ENCODE data around the gene LAMA3. TPM values are rescaled to one million over a fixed set of nuclear protein-coding genes. Genes with fewer than 3 reads are reported as not detected.

Gene LAMA3
- total RNA-seq, 2 donors from 2014 or later: 0.58 to 1.3 TPM

GRCh38 chr18:23689616-23690504, 607 bp downstream of the LAMA3 start:
- H3K4me1 ChIP-seq (ENCODE audit: control insufficient read depth, insufficient read depth, low read length): no peaks in the 10 kb centered on the region
- Mint-ChIP-seq H3K27ac (no peak overlapping the region), H3K9me3 (no peaks in the 10 kb centered on the region), H3K4me3 (peak overlapping the region; percentile 50), H3K4me1 (peaks cover 14% of the 10 kb centered on the region), H3K27me3 (ENCODE audit: insufficient read depth) (peaks cover 40% of the 10 kb centered on the region), H3K36me3 (ENCODE audit: low read depth) (no peaks in the 10 kb centered on the region)
- H3K4me3 ChIP-seq (ENCODE audit: low read length): peak overlapping the region; percentile 72
- H3K9ac ChIP-seq (ENCODE audit: extremely low read depth, low read length, poor library complexity, severe bottlenecking): no peak overlapping the region
- H3K36me3 ChIP-seq (ENCODE audit: control insufficient read depth, insufficient read depth, low read length): no peaks in the 10 kb centered on the region
- H3K27ac ChIP-seq (ENCODE audit: low read depth, low read length): no peak overlapping the region
- TF ChIP-seq CTCF (conservative IDR thresholded peaks at IDR 0.05): no peak
- peak; percentile 81 for DNase-seq
- whole genome bisulfite sequencing, 2 experiments (ENCODE audit: insufficient coverage in 1 of 2, insufficient read length in 1 of 2): 0 to 4% methylated on average over 6 to 85 of the region's 85 CpGs
- peaks cover 48% of the 10 kb centered on the region for H3K27me3 ChIP-seq (ENCODE audit: control insufficient read depth, insufficient read depth, low read length, poor library complexity, severe bottlenecking)
- no peaks in the 10 kb centered on the region for H3K9me3 ChIP-seq (ENCODE audit: control insufficient read depth, low read length)

GRCh38 chr18:23690505-23691068, 1.3 kb downstream of the LAMA3 start:
- H3K27ac ChIP-seq (ENCODE audit: low read depth, low read length): no peak overlapping the region
- H3K27me3 ChIP-seq (ENCODE audit: control insufficient read depth, insufficient read depth, low read length, poor library complexity, severe bottlenecking): peaks cover 48% of the 10 kb centered on the region
- H3K4me3 Mint-ChIP-seq: peak overlapping the region; percentile 50
- no peaks in the 10 kb centered on the region for H3K9me3 Mint-ChIP-seq
- H3K9ac ChIP-seq (ENCODE audit: extremely low read depth, low read length, poor library complexity, severe bottlenecking): no peak overlapping the region
- no peak for TF ChIP-seq CTCF (conservative IDR thresholded peaks at IDR 0.05)
- H3K36me3 ChIP-seq (ENCODE audit: control insufficient read depth, insufficient read depth, low read length): no peaks in the 10 kb centered on the region
- H3K4me3 ChIP-seq (ENCODE audit: low read length): peak overlapping the region; percentile 72
- H3K27ac Mint-ChIP-seq: no peak overlapping the region
- no peaks in the 10 kb centered on the region for H3K9me3 ChIP-seq (ENCODE audit: control insufficient read depth, low read length)
- H3K4me1 Mint-ChIP-seq: peaks cover 18% of the 10 kb centered on the region
- 51 to 59% methylated on average over 12 to 16 of the region's 21 CpGs for WGBS, 2 experiments (ENCODE audit: insufficient coverage in 1 of 2, insufficient read length in 1 of 2)
- H3K4me1 ChIP-seq (ENCODE audit: control insufficient read depth, insufficient read depth, low read length): no peaks in the 10 kb centered on the region
- peak; percentile 62 for DNase-seq
- peaks cover 40% of the 10 kb centered on the region for H3K27me3 Mint-ChIP-seq (ENCODE audit: insufficient read depth)
- H3K36me3 Mint-ChIP-seq (ENCODE audit: low read depth): no peaks in the 10 kb centered on the region

GRCh38 chr18:23693846-23694245, 4.6 kb downstream of the LAMA3 start:
- no peak for TF ChIP-seq CTCF (conservative IDR thresholded peaks at IDR 0.05)
- no peaks in the 10 kb centered on the region for H3K36me3 Mint-ChIP-seq (ENCODE audit: low read depth)
- no peak overlapping the region for H3K27ac Mint-ChIP-seq
- no peaks in the 10 kb centered on the region for H3K9me3 Mint-ChIP-seq
- Histone ChIP-seq H3K4me3 (ENCODE audit: low read length) (no peak overlapping the region), H3K4me1 (ENCODE audit: control insufficient read depth, insufficient read depth, low read length) (no peaks in the 10 kb centered on the region), H3K9me3 (ENCODE audit: control insufficient read depth, low read length) (no peaks in the 10 kb centered on the region), H3K36me3 (ENCODE audit: control insufficient read depth, insufficient read depth, low read length) (no peaks in the 10 kb centered on the region), H3K27me3 (ENCODE audit: control insufficient read depth, insufficient read depth, low read length, poor library complexity, severe bottlenecking) (peaks cover 23% of the 10 kb centered on the region), H3K27ac (ENCODE audit: low read depth, low read length) (no peak overlapping the region), H3K9ac (ENCODE audit: extremely low read depth, low read length, poor library complexity, severe bottlenecking) (no peak overlapping the region)
- DNase-seq: no peak
- peaks cover 16% of the 10 kb centered on the region for H3K27me3 Mint-ChIP-seq (ENCODE audit: insufficient read depth)
- 82 to 89% methylated on average over 2 of the region's 2 CpGs for WGBS, 2 experiments (ENCODE audit: insufficient coverage in 1 of 2, insufficient read length in 1 of 2)
- peaks cover 16% of the 10 kb centered on the region for H3K4me1 Mint-ChIP-seq
- H3K4me3 Mint-ChIP-seq: no peak overlapping the region

Measured in endodermal cell (in vitro differentiated cells).